Liver (tissue), 9 donors: ENCODE measurements around the gene SEZ6. TPM values are rescaled to one million over a fixed set of nuclear protein-coding genes. Genes with fewer than 3 reads are reported as not detected.

ENCODE experiments used
- DNase-seq: peaks from one replicate; pipeline ENCODE4 v3.0.0-alpha.2; 2017; ENCODE audit warnings: low spot score
- H3K27ac ChIP-seq, 2 donors: one replicate each; pipeline ENCODE4 v1.7.0; 2013; ENCODE audit warnings: inconsistent platforms in 2 of 2, low read length in 2 of 2, control low read depth in 1 of 2, low read depth in 1 of 2, mild to moderate bottlenecking in 1 of 2
- H3K27me3 ChIP-seq, 4 donors: one replicate each; pipeline versions ENCODE4 v1.6.1 to v1.7.0; 2013; ENCODE audit warnings: low read length in 3 of 4, inconsistent platforms in 1 of 4, mild to moderate bottlenecking in 1 of 4, moderate library complexity in 1 of 4; ENCODE audit not compliant: control insufficient read depth in 4 of 4, insufficient read depth in 4 of 4
- H3K36me3 ChIP-seq, 4 donors: one replicate each; pipeline versions ENCODE4 v1.6.1 to v1.7.0; 2013; ENCODE audit warnings: low read length in 3 of 4, mild to moderate bottlenecking in 3 of 4, low read depth in 1 of 4, moderate library complexity in 1 of 4; ENCODE audit not compliant: control insufficient read depth in 4 of 4, insufficient read depth in 3 of 4
- H3K4me1 ChIP-seq, 4 donors: one replicate each; pipeline versions ENCODE4 v1.6.1 to v1.7.0; 2013; ENCODE audit warnings: low read length in 3 of 4, mild to moderate bottlenecking in 3 of 4, moderate library complexity in 1 of 4; ENCODE audit not compliant: control insufficient read depth in 4 of 4, insufficient read depth in 4 of 4
- H3K4me3 ChIP-seq, 3 donors: one replicate each; pipeline versions ENCODE4 v1.6.1 to v1.7.0; 2013; ENCODE audit warnings: low read length in 3 of 3, control low read depth in 1 of 3, low read depth in 1 of 3, mild to moderate bottlenecking in 1 of 3
- H3K9ac ChIP-seq, 2 donors: one replicate each; pipeline ENCODE4 v1.7.0; 2013; ENCODE audit warnings: low read length in 2 of 2, mild to moderate bottlenecking in 2 of 2, moderate library complexity in 2 of 2, control low read depth in 1 of 2, low read depth in 1 of 2
- H3K9me3 ChIP-seq, 4 donors: one replicate each; pipeline versions ENCODE4 v1.6.1 to v1.7.0; 2013; ENCODE audit warnings: low read length in 3 of 4; ENCODE audit not compliant: control insufficient read depth in 4 of 4
- ATF3 ChIP-seq: IDR thresholded peaks from 2 replicates; pipeline ENCODE4 v1.6.1; 2016; ENCODE audit warnings: antibody characterized with exemption
- CTCF ChIP-seq: fragments of 150-350 bp; IDR thresholded peaks from 2 replicates; pipeline ENCODE4 v1.5.1; 2017; ENCODE audit warnings: improper control_type of control experiment, low read depth, low read length; ENCODE audit not compliant: missing input control
- EGR1 ChIP-seq, 2 donors: IDR thresholded peaks; 2 replicates each; pipeline ENCODE4 v1.6.1; 2016 to 2018; ENCODE audit warnings: antibody characterized with exemption in 2 of 2, low read depth in 2 of 2
- FOXA1 ChIP-seq: IDR thresholded peaks from 2 replicates; pipeline ENCODE4 v1.6.1; 2016; ENCODE audit warnings: antibody characterized with exemption
- FOXA2 ChIP-seq: IDR thresholded peaks from 2 replicates; pipeline ENCODE4 v1.6.1; 2016; ENCODE audit warnings: antibody characterized with exemption
- GABPA ChIP-seq, 2 donors: IDR thresholded peaks in 1 of 2; conservative IDR thresholded peaks in 1 of 2; 2 replicates each; pipeline ENCODE4 v1.6.1; 2016; ENCODE audit warnings: antibody characterized with exemption in 2 of 2, mild to moderate bottlenecking in 1 of 2, moderate library complexity in 1 of 2
- HNF4A ChIP-seq, 2 donors: conservative IDR thresholded peaks; 2 replicates each; pipeline ENCODE4 v1.6.1; 2016; ENCODE audit warnings: antibody characterized with exemption in 2 of 2, mild to moderate bottlenecking in 2 of 2
- HNF4G ChIP-seq: IDR thresholded peaks from 2 replicates; pipeline ENCODE4 v1.6.1; 2016; ENCODE audit warnings: antibody characterized with exemption
- JUND ChIP-seq, 2 donors: IDR thresholded peaks; 2 replicates each; pipeline ENCODE4 v1.6.1; 2016; ENCODE audit warnings: antibody characterized with exemption in 2 of 2
- NR2F2 ChIP-seq: IDR thresholded peaks from 2 replicates; pipeline ENCODE4 v1.6.1; 2016; ENCODE audit warnings: antibody characterized with exemption
- RAD21 ChIP-seq, 2 donors: IDR thresholded peaks; 2 replicates each; pipeline ENCODE4 v1.6.1; 2016; ENCODE audit warnings: antibody characterized with exemption in 2 of 2, mild to moderate bottlenecking in 2 of 2
- REST ChIP-seq: IDR thresholded peaks from 2 replicates; pipeline ENCODE4 v1.6.1; 2016; ENCODE audit warnings: antibody characterized with exemption, mild to moderate bottlenecking
- RXRA ChIP-seq, 2 donors: IDR thresholded peaks; 2 replicates each; pipeline ENCODE4 v1.6.1; 2017 to 2018; ENCODE audit warnings: antibody characterized with exemption in 2 of 2, mild to moderate bottlenecking in 1 of 2
- SP1 ChIP-seq: IDR thresholded peaks from 2 replicates; pipeline ENCODE4 v1.6.1; 2018; ENCODE audit warnings: antibody characterized with exemption, mild to moderate bottlenecking
- TAF1 ChIP-seq: conservative IDR thresholded peaks from 2 replicates; pipeline ENCODE4 v1.6.1; 2016; ENCODE audit warnings: antibody characterized with exemption, mild to moderate bottlenecking
- YY1 ChIP-seq: IDR thresholded peaks from 2 replicates; pipeline ENCODE4 v1.6.1; 2016; ENCODE audit warnings: antibody characterized with exemption, mild to moderate bottlenecking
- ZBTB33 ChIP-seq: IDR thresholded peaks from 2 replicates; pipeline ENCODE4 v1.6.1; 2016; ENCODE audit warnings: antibody characterized with exemption
- WGBS: extraction: QIAGEN DNeasy Blood & Tissue Kit; methylation state at CpG from one replicate; pipeline ENCODE4 v1.1.7; 2013; 5-methylcytosine and 5-hydroxymethylcytosine counted together
- polyA plus RNA-seq, 2 donors: library from polyadenylated mRNA; stranded (reverse) in 1 of 2; unstranded in 1 of 2; fragments of 200-250 nt in 1 of 2; fragments of >200 nt in 1 of 2; fragmentation: Nextera tagmentation in 1 of 2; extraction: Ambion mirVana in 1 of 2; gene quantifications; one replicate each; pipeline versions ENCODE4 v1.2.1 to v1.2.3, GENCODE V29; 2013 to 2015
- total RNA-seq, 2 donors: library from RNA; depleted of rRNA; stranded (reverse); fragments of >200 nt; gene quantifications; one replicate each; pipeline ENCODE4 v1.2.3, GENCODE V29; 2014
- donor health status: healthy.
- donor health status: healthy.
- donor health status: healthy.
- donor health status: healthy.
- donor health status: healthy.

The SEZ6 gene
- total and polyA plus RNA-seq, 4 donors = 0.39 TPM; not detected in 3

- H3K4me3 ChIP-seq = no peak overlapping the region
- no peak for TF ChIP-seq HNF4G
- no peak for TF ChIP-seq FOXA1
- TF ChIP-seq TAF1 = no peak
- TF ChIP-seq HNF4A (conservative IDR thresholded peaks at IDR 0.05) = no peak
- no peak for TF ChIP-seq REST
- no peak for TF ChIP-seq ZBTB33
- TF ChIP-seq YY1 = no peak
- DNase-seq = no peak
- H3K4me1 ChIP-seq = peaks cover 0 to 8% (median 2%) of the 10 kb centered on the region in 4 donors
- 57% methylated on average over 13 of the region's 13 CpGs for WGBS
- H3K27me3 ChIP-seq = no peaks in the 10 kb centered on the region
- no peaks in the 10 kb centered on the region for H3K36me3 ChIP-seq
- H3K9me3 ChIP-seq = no peaks in the 10 kb centered on the region
- H3K27ac ChIP-seq = no peak overlapping the region
- H3K9ac ChIP-seq = no peak overlapping the region
These were observed 10.7 kb upstream of the SEZ6 start for GRCh38 chr17:29016345-29017210.

- no peak for DNase-seq
- Histone ChIP-seq H3K4me1 (peaks cover 0 to 1% (median under 1%) of the 10 kb centered on the region in 4 donors), H3K36me3 (no peaks in the 10 kb centered on the region), H3K27ac (no peak overlapping the region), H3K9me3 (no peaks in the 10 kb centered on the region), H3K27me3 (no peaks in the 10 kb centered on the region), H3K4me3 (no peak overlapping the region), H3K9ac (no peak overlapping the region)
- WGBS = 82% methylated on average over 5 of the region's 5 CpGs
- TF ChIP-seq CTCF (no peak), YY1 (no peak), FOXA1 (no peak), ZBTB33 (no peak), TAF1 (no peak), JUND (IDR thresholded peaks at IDR 0.05) (no peak), EGR1 (IDR thresholded peaks at IDR 0.05; ENCODE audit: low read depth in 2 of 2) (no peak), ATF3 (no peak), RAD21 (IDR thresholded peaks at IDR 0.05) (no peak), GABPA (IDR thresholded peaks at IDR 0.05 in 1 of 2, conservative IDR thresholded peaks at IDR 0.05 in 1 of 2) (no peak), RXRA (IDR thresholded peaks at IDR 0.05) (no peak), SP1 (no peak), REST (no peak), NR2F2 (no peak), HNF4G (no peak), FOXA2 (no peak), HNF4A (conservative IDR thresholded peaks at IDR 0.05) (no peak)
These were observed 8.9 kb upstream of the SEZ6 start for GRCh38 chr17:29014716-29015115.
